SU-DHL-6 (cell line): ENCODE results near the gene BABAM1.

ENCODE experiments used
- H2AFZ ChIP-seq: fragments of 200-600 bp; sonication (generic); 2 replicates; pipeline ENCODE4 v1.6.1; 2014; ENCODE audit warnings: low read depth, mild to moderate bottlenecking, moderate library complexity, mixed read lengths, antibody characterized with exemption, low read length; ENCODE audit not compliant: severe bottlenecking
- H3F3A ChIP-seq: fragments of 200-600 bp; shearing (Covaris generic); 2 replicates; pipeline ENCODE4 v1.6.0; 2016; ENCODE audit warnings: antibody characterized with exemption, mild to moderate bottlenecking; ENCODE audit not compliant: insufficient read depth
- H3K27ac ChIP-seq: fragments of 200-600 bp; sonication (generic); 2 replicates; pipeline ENCODE4 v1.5.1; 2016; ENCODE audit warnings: low read depth, mild to moderate bottlenecking, low read length, moderate library complexity, mixed read lengths
- H3K27me3 ChIP-seq: fragments of 200-600 bp; sonication (generic), shearing (Covaris generic); 2 replicates; pipeline ENCODE4 v1.6.0; 2014; ENCODE audit warnings: mild to moderate bottlenecking, low read length
- H3K36me3 ChIP-seq: fragments of 200-600 bp; sonication (generic); 2 replicates; pipeline ENCODE4 v1.6.1; 2014; ENCODE audit warnings: mild to moderate bottlenecking, low read length, mixed read lengths
- H3K4me2 ChIP-seq: fragments of 300-600, 200-600 bp; shearing (Covaris generic), sonication (generic); 2 replicates; pipeline ENCODE4 v1.6.0; 2014; ENCODE audit warnings: low read length, low read depth, mild to moderate bottlenecking; ENCODE audit not compliant: poor library complexity, severe bottlenecking
- H3K4me3 ChIP-seq: fragments of 200-600 bp; sonication (generic); 2 replicates; pipeline ENCODE4 v1.5.1; 2014; ENCODE audit warnings: antibody characterized with exemption, low read length, mild to moderate bottlenecking, mixed read lengths; ENCODE audit not compliant: insufficient read depth, poor library complexity, severe bottlenecking
- H3K79me2 ChIP-seq: fragments of 200-600 bp; sonication (generic); 2 replicates; pipeline ENCODE4 v1.6.1; 2014; ENCODE audit warnings: mild to moderate bottlenecking, low read length, moderate library complexity; ENCODE audit not compliant: insufficient read depth
- H3K9ac ChIP-seq: fragments of 200-600 bp; sonication (generic); 2 replicates; pipeline ENCODE4 v1.7.0; 2014; ENCODE audit warnings: mild to moderate bottlenecking, low read length
- H3K9me2 ChIP-seq: fragments of 200-600 bp; sonication (generic); replicated peaks from 2 replicates; pipeline ENCODE4 v1.6.1; 2014; ENCODE audit warnings: low read length; ENCODE audit not compliant: insufficient read depth
- H3K9me3 ChIP-seq: fragments of 200-600 bp; sonication (generic); 2 replicates; pipeline ENCODE4 v1.6.1; 2014; ENCODE audit warnings: low read length, mixed read lengths; ENCODE audit not compliant: insufficient read depth
- H4K20me1 ChIP-seq: fragments of 200-600 bp; sonication (generic); 2 replicates; pipeline ENCODE4 v1.6.1; 2014; ENCODE audit warnings: low read depth, mild to moderate bottlenecking, antibody characterized with exemption, low read length, moderate library complexity, mixed read lengths
- EZH2phosphoT487 ChIP-seq: fragments of 200-600 bp; sonication (generic), shearing (Covaris generic); conservative IDR thresholded peaks from 2 replicates; pipeline ENCODE4 v1.6.1; 2018; ENCODE audit warnings: mild to moderate bottlenecking, antibody characterized with exemption, low read length, moderate library complexity, mixed read lengths
- TF ChIP-seq, protein P1 (sequence below): fragments of 200-600 bp; sonication (generic); IDR thresholded peaks from one replicate; pipeline ENCODE4 v1.5.1; 2017; ENCODE audit warnings: antibody characterized with exemption, mild to moderate bottlenecking, low read length, moderate library complexity; ENCODE audit not compliant: insufficient read depth, poor library complexity, severe bottlenecking

Gene BABAM1

GRCh38 chr19:17229890-17230289 is 37.4 kb upstream of the BABAM1 start:
- TF ChIP-seq, protein P1, sequence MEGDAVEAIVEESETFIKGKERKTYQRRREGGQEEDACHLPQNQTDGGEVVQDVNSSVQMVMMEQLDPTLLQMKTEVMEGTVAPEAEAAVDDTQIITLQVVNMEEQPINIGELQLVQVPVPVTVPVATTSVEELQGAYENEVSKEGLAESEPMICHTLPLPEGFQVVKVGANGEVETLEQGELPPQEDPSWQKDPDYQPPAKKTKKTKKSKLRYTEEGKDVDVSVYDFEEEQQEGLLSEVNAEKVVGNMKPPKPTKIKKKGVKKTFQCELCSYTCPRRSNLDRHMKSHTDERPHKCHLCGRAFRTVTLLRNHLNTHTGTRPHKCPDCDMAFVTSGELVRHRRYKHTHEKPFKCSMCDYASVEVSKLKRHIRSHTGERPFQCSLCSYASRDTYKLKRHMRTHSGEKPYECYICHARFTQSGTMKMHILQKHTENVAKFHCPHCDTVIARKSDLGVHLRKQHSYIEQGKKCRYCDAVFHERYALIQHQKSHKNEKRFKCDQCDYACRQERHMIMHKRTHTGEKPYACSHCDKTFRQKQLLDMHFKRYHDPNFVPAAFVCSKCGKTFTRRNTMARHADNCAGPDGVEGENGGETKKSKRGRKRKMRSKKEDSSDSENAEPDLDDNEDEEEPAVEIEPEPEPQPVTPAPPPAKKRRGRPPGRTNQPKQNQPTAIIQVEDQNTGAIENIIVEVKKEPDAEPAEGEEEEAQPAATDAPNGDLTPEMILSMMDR = no peak
- TF ChIP-seq EZH2phosphoT487 = no peak
- no peaks in the 10 kb centered on the region for H3K9me3 ChIP-seq
- no peaks in the 10 kb centered on the region for H3K36me3 ChIP-seq
- no peak overlapping the region for H3K9ac ChIP-seq
- H3K27me3 ChIP-seq = no peaks in the 10 kb centered on the region
- H3K27ac ChIP-seq = no peak overlapping the region
- no peaks in the 10 kb centered on the region for H3K79me2 ChIP-seq
- no peak overlapping the region for H3K4me2 ChIP-seq
- no peak overlapping the region for H3K4me3 ChIP-seq
- H3F3A ChIP-seq = no peaks in the 10 kb centered on the region
- H2AFZ ChIP-seq = no peak overlapping the region
- no peaks in the 10 kb centered on the region for H3K9me2 ChIP-seq
- no peaks in the 10 kb centered on the region for H4K20me1 ChIP-seq

DNA sequence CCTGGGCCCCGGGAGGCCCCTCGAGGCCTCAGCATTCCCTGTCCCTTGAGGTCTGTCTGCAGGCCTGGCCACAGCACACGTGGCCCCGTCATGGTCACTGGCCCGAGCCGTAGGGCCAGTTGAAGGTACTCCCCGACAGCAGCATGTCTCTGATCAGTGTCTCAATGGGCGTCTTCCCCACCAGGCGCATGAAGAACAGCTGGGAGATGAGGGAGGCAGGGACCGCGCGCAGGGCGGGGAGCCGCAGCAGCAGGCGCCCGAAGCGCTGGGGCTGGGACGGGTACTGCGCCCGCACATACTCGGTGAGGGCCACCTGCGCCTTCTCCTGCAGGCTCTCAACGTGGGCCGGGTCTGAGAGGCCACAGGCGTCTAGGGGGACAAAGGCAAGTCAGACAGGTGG is 35.0 kb upstream of the BABAM1 start:
- Histone ChIP-seq H3K36me3 (no peaks in the 10 kb centered on the region), H3F3A (0 out of 2 replicates have a peak, but pooled peaks cover 7% of the 10 kb centered on the region)
- TF ChIP-seq, protein P1 = no peak
- no peak for TF ChIP-seq EZH2phosphoT487

GRCh38 chr19:17234911-17235299 is 32.3 kb upstream of the BABAM1 start:
- Histone ChIP-seq H3K79me2 (no peaks in the 10 kb centered on the region), H3K9me3 (no peaks in the 10 kb centered on the region), H3K4me2 (peak overlapping the region; percentile 87), H3K9ac (peak overlapping the region; percentile 66), H2AFZ (peak overlapping the region; percentile 78), H3K27me3 (no peaks in the 10 kb centered on the region), H3K9me2 (no peaks in the 10 kb centered on the region), H4K20me1 (no peaks in the 10 kb centered on the region), H3F3A (0 out of 2 replicates have a peak, but pooled peaks cover 10% of the 10 kb centered on the region), H3K4me3 (peak overlapping the region; percentile 49), H3K36me3 (no peaks in the 10 kb centered on the region), H3K27ac (0 out of 2 replicates have a peak overlapping the region, but pooled peaks have one; percentile 30)
- TF ChIP-seq EZH2phosphoT487 = no peak
- TF ChIP-seq, protein P1 = no peak

More for the DNA sequence above, 35.0 kb upstream of the BABAM1 start:
- Histone ChIP-seq H3K27ac (no peak overlapping the region), H2AFZ (no peak overlapping the region), H3K79me2 (no peaks in the 10 kb centered on the region), H3K4me3 (no peak overlapping the region), H3K27me3 (no peaks in the 10 kb centered on the region), H3K9ac (no peak overlapping the region), H3K4me2 (no peak overlapping the region), H4K20me1 (no peaks in the 10 kb centered on the region), H3K9me3 (no peaks in the 10 kb centered on the region), H3K9me2 (no peaks in the 10 kb centered on the region)
